HG03066 (cell line): ENCODE results near the gene THBD.

ENCODE experiments used
- ATAC-seq: cut with Tn5 transposase; IDR thresholded peaks from one replicate; pipeline ENCODE4 v1.9.1; 2021; ENCODE audit warnings: low read depth; ENCODE audit not compliant: unreplicated experiment

Gene THBD

DNA sequence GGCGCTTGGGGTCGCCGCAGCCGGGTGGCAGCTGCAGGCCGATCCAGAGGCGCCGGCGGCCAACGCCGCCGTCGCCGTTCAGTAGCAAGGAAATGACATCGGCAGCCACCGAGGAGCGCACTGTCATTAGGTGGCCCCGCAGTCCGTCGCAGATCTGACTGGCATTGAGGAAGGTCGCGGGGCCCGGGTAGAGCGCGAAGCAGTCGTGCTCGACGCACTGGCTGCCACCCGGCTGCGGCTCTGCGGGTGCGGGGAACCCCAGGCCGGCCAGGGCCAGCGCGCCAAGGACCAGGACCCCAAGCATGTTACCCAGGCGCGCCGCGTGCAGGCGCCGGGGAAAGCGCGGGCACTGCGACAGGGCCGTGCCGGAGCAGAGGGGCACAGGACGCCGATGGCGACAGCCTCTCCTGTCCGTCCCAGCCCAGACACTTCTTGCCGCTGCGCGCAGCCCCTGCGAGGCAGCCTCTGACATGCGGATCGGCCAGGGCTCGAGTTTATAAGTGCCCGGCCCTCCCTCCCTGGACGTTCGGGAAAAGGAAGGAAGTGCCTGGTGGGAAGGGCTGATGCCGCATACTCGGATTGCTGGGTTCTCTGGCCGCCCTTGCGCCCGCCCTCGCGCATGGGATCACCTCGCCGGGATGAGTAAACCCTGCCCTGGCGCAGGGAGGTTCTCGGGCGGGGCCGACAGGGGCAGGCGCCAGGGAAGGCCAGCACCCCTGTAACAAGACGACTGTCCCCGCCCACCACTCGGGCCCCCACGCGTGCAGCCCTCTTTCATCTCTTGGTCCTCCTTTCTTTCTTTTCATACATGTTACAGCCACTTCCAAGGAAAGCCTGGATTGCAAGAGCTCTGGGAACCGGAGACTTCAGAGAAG lies at the start of gene THBD:
THBD (minus strand) TSS at position 472 of the 875 bp plus-strand sequence; CDS start at position 304, 168 bp downstream.
- no peak for ATAC-seq

DNA sequence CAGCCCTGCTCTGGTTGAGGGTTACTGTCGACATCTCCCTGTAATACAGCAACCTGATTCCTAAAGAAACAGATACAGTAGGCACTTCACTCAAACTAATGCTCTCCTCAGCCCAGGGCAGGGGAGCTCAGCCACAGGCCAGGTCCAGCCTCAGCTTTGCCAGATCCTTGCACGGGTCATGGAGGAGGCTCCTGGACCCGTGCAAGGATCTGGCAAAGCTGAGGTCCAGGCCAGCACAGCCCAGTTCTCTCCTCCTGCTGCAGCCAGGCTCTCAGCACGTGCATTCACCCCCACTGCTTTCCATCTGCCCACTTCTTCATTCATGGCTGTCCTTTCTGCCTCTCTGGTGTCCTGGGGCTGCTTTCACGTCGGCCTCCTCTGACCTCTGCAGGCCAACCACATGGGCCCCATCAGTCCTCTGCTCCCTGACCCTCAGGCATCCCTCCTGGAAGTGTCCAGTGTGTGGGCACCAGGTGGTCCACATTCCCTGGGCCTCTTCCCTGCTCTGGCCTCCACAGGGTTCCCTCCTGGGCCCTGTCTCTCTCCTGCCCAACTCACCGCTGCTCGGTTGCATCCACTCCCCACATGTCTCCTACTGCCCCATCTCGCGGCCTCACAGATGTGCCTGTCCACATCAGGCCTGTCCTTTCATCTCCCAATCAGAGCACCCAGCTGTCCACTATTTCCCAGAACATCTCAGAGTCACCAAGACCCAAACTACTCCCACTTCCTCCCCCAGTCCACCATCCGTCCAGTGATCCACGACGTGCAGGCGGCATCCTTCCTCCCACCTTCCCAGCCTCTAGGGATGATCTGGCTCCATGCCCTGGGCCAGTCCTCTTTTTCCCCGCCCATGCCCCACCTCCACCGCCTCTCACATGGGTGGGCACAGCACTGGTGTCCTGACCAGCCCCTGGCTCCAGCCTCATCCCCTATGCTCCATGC lies 48.4 kb upstream of the THBD start:
- ATAC-seq: no peak

GRCh38 chr20:23096986-23097520 lies 47.6 kb upstream of the THBD start:
- no peak for ATAC-seq

- no peak for ATAC-seq
These were observed 46.6 kb upstream of the THBD start for GRCh38 chr20:23096097-23096496.

DNA sequence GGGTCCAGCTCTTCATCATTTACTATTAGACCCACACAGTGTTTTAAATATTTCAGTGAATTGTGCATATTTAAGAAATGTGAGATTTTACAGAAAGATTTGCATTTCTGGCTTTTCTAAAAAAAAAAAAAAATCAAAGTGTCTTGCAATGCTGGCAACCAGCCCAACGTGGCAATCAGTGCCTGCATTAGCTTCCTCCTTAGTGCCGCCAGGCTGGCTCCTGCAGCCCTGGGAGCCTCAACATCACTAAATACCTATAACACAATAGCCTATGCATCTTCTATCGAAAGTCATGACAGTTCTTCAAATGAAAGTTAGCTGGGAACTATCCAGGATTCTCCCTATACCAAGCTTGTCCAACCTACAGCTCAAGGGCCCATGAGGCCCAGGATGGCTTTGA lies 46.0 kb upstream of the THBD start:
- ATAC-seq: no peak

DNA sequence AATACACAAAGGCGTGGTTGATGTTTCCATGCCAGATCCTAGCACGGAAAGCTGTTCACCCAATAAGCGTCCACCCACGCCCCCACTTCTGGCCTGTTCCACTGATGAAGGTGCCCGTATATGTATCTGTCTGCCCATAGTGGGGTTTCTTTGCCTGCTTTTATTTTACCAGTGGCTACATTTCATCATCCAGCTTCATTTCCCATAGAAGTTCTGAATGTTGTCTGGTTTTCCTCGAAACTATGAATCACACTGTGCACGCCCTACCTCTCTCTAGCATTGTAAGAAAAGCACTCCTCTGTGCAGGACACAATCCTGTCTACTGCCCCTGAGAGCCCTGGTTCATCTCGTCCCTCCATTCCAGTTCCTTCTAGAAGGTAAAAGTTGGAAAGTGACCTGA lies 45.5 kb upstream of the THBD start:
- no peak for ATAC-seq

DNA sequence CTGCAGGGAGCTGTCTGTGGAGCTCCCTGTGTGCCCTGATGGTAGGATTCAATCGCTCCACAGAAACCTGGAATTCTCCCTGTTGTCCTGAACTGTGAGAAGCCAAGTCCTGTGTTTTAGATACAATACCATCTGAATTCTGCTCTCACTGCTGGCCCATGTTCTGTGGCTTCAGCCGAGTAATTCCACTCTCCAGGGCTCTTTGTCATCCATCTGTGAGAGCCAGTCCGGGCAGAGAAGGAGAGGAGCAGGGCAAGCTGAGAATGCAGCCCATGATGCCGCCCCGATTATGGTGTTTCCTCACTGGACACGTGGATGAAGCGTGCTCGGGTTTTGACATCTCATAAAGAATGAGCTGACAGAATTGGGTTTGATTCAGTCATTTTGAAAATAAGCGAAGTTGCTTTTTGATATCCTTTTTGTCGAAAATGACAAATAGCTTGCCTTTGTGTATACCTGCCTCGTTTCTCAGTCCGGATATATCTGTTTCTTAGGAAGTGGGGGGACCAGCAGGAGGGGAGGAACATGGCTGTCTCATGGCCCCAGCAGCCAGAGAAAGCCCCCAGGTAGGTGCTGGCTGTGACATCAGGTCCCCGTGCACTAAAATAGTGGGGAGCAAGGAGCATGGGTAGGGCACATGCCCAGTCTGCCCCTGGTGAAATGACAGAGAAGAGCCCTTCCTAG lies 44.9 kb upstream of the THBD start:
- no peak for ATAC-seq

- ATAC-seq: no peak
These were observed 44.1 kb upstream of the THBD start for GRCh38 chr20:23093613-23094012.

DNA sequence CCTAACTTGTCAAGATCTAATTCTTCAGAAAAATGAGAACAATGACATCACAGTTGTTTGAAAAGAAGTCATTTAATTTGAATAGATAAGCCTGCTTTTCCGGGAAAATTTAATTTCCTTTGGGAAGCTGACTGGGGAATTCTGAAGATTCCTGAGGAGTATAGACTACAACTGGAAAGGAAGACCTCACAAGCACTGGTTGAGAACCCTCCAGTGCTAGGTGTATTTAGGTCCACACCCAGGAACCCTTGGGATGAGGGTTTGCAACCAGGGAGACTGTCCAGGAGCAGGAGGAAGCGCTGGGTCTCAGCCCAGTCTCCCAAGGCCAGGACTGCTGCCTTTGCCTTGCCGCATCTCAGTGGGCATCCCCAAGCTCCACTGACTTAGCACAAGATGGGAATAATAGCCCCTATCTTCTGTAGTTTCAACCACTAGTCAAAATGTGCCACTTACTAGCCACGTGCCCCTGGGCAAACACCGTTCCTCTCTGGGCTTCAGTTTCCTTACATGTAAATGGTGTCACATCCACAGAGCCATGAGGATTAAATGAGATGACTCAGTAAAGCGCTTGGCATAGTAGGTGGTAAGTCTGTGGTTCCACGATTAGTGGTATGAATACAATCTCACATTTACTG lies 43.5 kb upstream of the THBD start:
- no peak for ATAC-seq

DNA sequence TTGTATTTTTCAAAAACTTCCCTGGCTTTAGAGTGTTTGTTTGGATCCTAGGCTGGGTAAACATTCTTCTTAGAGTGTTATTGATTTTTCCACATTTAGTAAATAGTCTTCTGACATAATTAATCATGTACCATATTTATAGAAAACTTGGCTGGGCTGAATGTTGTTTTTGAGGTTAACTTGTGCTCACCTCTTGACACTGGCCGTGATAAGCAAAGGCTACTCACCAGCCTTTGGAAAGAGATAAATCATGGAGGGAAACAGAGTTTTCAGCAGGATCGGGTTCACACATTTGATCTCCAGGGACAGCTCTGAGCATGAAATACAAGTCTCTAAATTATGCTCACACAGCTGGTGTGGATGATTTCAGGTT lies 42.9 kb upstream of the THBD start:
- ATAC-seq: no peak

DNA sequence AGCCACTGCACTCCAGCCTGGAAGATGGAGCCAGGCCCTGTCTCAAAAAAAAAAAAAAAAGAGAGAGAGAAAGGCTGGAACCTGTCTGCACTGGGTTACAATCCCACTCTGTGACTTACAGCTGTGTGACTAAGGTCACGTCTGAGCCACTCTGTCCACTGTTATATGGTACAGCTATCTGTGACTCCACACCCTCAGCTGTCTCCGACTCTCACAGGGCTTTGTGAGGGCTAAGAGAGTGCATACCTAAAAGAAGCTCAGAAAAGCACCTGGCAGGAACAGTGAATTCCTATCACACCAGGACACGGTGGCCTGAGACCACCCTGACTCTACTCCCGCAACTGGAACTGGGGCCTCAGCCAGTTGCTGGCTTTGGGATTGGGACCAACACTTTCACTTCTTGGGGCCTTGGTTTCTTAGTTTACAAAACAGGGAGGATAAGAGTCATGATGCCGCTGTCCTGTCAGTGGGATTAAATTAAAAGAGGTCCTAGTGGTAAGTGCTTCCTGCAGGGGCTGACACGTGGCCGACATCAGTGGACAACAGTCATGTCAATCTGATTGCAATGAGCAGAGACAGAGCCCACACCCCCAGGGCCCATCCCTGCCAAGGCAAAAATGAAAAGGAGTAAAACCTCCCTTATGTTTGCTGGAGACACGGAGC lies 42.4 kb upstream of the THBD start:
- ATAC-seq: no peak

DNA sequence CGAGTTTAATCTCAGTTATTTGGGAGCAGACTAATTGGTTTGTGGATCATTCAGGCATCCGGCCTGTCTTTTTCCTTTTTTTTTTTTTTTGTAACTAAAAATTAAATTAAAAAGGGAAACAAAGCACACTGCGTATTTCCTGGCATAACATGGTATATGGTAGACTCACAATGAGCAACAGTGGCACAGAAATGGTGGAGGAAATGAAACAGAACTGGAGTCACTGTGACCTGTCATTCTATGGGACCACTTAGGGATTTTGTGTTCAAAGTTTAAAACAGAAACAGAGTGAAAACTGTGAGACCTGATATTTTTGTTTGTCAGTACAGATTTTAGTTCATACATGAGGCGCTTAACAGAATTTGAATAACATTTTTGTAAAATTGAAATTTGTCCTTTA lies 41.4 kb upstream of the THBD start:
- ATAC-seq: no peak

DNA sequence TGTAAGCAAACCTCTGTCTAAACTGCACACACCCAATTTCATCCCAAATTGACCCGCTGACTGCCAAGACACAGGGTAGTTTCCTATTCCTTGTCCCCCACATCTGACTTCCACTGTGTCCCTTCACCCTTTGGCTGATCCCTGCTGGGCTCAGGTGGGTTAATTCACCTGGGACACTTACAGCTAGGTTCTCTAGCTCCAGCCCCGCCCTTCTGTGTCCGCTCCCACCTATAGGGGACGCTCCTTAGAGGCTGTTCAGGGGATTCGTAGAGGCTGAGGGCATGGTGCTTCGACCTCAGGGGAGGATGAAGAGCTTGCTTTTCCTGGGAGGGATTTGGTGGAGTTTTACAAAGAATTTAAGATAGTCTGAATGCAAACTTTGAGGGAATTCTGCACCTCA lies 40.7 kb upstream of the THBD start:
- no peak for ATAC-seq

DNA sequence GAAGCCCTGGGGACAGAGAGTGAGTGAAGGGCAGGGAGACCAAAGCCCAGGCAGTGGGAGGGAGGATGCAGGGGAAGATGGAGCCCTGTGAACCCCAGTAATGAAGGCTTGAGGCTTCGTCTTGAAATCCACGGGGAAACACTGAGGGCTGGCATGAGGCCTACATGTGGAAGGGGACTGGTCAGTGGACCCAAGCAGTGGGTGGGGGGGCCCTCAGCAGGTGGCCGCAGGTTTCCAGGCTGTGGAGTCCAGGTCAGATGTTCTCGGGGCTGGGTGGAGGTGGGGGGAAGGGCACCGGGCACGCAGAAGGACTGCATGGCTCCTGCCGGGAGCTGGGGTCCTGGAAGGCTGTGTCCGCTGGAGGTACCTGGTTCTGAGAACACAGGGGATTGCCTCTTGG lies 39.4 kb upstream of the THBD start:
- ATAC-seq: no peak

DNA sequence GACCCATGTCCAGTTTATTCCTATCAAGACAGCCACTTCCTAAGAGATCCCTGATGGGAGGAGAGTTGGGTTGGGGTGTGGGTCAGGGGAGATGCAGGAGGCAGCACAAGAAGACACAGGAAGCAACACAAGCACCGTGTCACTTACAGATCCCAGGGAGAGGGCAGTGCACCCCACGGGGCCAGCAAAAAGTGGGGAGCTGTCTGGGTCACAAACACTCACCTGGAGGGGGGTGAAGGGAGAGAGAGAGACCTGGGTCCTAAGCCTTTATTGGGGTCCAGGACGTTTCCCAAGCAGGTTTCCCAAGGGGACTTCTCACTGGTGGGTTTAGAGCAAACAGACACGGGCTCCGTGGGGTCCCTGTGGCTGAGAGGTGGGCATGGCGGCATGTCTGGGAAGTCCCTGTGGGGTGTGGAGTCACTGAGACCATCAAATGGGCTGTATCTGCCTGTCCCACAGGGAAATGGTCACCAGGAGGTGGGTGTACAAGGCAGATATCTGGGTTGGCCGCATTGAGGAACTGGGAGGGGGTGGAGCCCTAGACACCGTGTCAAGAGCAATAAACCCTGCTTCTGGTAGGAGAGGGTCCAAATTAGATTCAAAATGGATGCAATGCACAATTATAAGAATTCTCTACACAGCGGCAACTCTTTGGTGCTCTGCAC lies 38.2 kb upstream of the THBD start:
- ATAC-seq: no peak

DNA sequence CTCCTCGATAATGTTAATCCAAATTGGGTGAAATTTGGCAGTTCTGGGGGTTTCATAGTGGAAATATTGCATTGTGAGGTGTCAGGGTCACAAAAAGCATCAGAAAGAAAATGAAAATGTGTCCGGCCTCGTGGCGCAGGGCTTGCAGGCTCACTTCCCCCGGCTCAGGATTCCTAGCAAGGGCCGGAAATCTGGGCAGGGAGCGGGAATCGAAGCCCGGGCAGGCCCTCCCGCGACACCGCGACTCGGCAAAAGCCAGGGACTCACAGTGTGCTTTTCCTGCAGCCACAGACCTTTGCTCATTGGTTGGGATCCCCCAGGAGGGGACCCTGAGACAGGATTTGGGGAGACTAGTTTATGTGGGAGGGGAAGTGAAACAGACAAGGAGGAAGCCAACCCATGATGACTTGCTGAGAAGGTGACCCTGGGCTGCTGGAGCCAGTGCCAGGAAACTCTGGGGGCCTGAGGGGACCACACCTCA lies 37.5 kb upstream of the THBD start:
- ATAC-seq: no peak

- ATAC-seq: no peak
These were observed 36.6 kb upstream of the THBD start, which contains the start of gene CD93 for GRCh38 chr20:23086056-23086566. CD93 (minus strand) TSS chr20:23086324; CDS start chr20:23086192, 132 bp downstream.

GRCh38 chr20:23085436-23086055 lies 36.1 kb upstream of the THBD start:
- ATAC-seq: no peak
